ENCODE data around the gene REM1. TPM values are rescaled to one million over a fixed set of nuclear protein-coding genes. Genes with fewer than 3 reads are reported as not detected.

The REM1 gene
- total RNA-seq, 1 experiment from 2014 or later = not detected

DNA sequence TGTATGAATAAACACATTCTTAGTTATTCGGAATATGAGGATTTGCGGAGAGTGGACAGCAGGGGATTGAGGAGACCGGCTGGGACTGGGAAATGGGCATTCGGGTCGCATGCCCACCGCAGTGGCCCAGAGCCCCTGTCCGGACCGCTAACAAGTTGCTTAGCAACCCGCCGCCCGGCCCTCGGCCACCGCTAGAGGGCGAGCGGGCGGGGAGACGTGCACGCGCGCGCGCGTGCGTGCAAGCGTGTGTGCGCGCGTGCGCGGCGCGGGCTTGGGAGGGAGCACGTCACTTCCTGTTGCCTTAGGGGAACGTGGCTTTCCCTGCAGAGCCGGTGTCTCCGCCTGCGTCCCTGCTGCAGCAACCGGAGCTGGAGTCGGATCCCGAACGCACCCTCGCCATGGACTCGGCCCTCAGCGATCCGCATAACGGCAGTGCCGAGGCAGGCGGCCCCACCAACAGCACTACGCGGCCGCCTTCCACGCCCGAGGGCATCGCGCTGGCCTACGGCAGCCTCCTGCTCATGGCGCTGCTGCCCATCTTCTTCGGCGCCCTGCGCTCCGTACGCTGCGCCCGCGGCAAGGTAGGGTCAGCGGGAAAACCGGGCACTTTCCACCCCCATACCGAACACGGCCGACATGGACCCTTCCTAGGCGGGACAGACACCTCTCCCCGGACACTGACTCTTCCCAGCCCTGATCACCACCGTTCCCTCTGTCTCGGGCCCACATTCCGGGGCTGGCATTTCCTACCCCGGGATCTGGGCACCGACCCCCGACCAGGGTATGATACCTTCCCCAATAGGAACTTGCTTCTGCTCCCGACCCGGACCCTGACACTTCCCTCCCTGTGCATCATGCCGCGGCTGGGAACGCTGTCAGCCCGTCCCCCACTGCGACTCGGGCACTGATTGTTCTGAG lies 39.3 kb downstream of the REM1 start, which contains the start of gene HM13:
TSS of gene HM13 (plus strand) at position 289 of the 918 bp plus-strand sequence. CDS start at position 399, 110 bp downstream.
- H4K20me1 ChIP-seq (ENCODE audit: insufficient read depth) = no peaks in the 10 kb centered on the region
- H3K9ac ChIP-seq (ENCODE audit: low read length) = peak within 1 kb of the TSS; percentile 96
- H3K79me2 ChIP-seq (ENCODE audit: insufficient read depth, low read length) = peaks cover 52% of the 10 kb centered on the region
- peak; percentile 82 for ATAC-seq
- peaks cover 5 to 14% of the 10 kb centered on the region in 2 experiments; a peak in 2 of 4 replicates for H3K36me3 ChIP-seq (ENCODE audit: control insufficient read depth in 1 of 2, insufficient read depth in 2 of 2, low read length in 2 of 2)
- H3K27me3 ChIP-seq (ENCODE audit: insufficient read depth, low read length) = no peaks in the 10 kb centered on the region
- POLR2A ChIA-PET = no interaction called here
- intact Hi-C loops (cut with micrococcal nuclease) = loop anchor here (2.0 kb wide), 1 partner anchor 98 kb away; no protein-coding TSS in a partner anchor
- H3K4me2 ChIP-seq (ENCODE audit: low read length) = peak within 1 kb of the TSS; percentile 98
- DNase-seq (ENCODE audit: low read depth, low spot score) = peak; percentile 88
- no TSS peak for BruUV-seq (replicated peaks)
- CTCF ChIA-PET = interaction anchor here (0.5 to 1.4 kb wide), 6 partner anchors 11 to 201 kb away, joined by 3 to 8 read pairs (median 4); no protein-coding TSS in a partner anchor
- H3K9me3 ChIP-seq (ENCODE audit: control insufficient read depth in 1 of 2, insufficient read depth in 1 of 2, low read depth in 1 of 2, low read length in 2 of 2) = no peaks in the 10 kb centered on the region
- peak within 1 kb of the TSS; percentile 97 for H2AFZ ChIP-seq (ENCODE audit: low read depth, low read length, poor library complexity, severe bottlenecking)
- H3K4me1 ChIP-seq (ENCODE audit: control insufficient read depth in 1 of 2, insufficient read depth in 2 of 2, low read length in 2 of 2) = peaks cover 18 to 33% of the 10 kb centered on the region in 2 experiments
- H3K27ac ChIP-seq (ENCODE audit: low read depth, low read length) = peak within 1 kb of the TSS; percentile 72
- H3K9me2 ChIP-seq (ENCODE audit: insufficient read depth) = no peaks in the 10 kb centered on the region
- RAD21 ChIA-PET (ENCODE audit: low non-redundant PET in 1 of 2, low total read pairs in 2 of 2, uncharacterized antibody in 2 of 2, unreplicated experiment in 2 of 2) = no interaction called here
- peak within 1 kb of the TSS; percentile 97 to 99 for H3K4me3 ChIP-seq (replicated peaks in 1 of 2; ENCODE audit: low read depth in 1 of 2, low read length in 2 of 2)
- TF ChIP-seq YY1 (IDR thresholded peaks at IDR 0.05; ENCODE audit: extremely low read depth, insufficient replicate concordance, low read depth, low read length) = peak; percentile 50
- TF ChIP-seq, protein P1, sequence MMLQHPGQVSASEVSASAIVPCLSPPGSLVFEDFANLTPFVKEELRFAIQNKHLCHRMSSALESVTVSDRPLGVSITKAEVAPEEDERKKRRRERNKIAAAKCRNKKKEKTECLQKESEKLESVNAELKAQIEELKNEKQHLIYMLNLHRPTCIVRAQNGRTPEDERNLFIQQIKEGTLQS (IDR thresholded peaks at IDR 0.05) = no peak
- TF ChIP-seq CBX3 (IDR thresholded peaks at IDR 0.05; ENCODE audit: low read depth) = no peak; the same call in 1 of the 2 replicates
- no peak for TF ChIP-seq RAD21 (IDR thresholded peaks at IDR 0.05; ENCODE audit: low read depth)
- no peak for TF ChIP-seq TCF7L2 (IDR thresholded peaks at IDR 0.05; ENCODE audit: borderline replicate concordance, extremely low read depth, insufficient read depth, insufficient read length)
- no peak for TF ChIP-seq ELF1 (IDR thresholded peaks at IDR 0.05; ENCODE audit: borderline replicate concordance, low read depth)
- TF ChIP-seq SP1 (IDR thresholded peaks at IDR 0.05; ENCODE audit: low read depth) = no peak
- TF ChIP-seq EGR1 (IDR thresholded peaks at IDR 0.05; ENCODE audit: low read depth) = no peak
- TF ChIP-seq ZBTB33 (IDR thresholded peaks at IDR 0.05; ENCODE audit: extremely low read depth, insufficient replicate concordance, low read length) = no peak
- no peak for TF ChIP-seq EZH2phosphoT487 (IDR thresholded peaks at IDR 0.05; ENCODE audit: borderline replicate concordance)
- no peak for TF ChIP-seq FOSL1 (IDR thresholded peaks at IDR 0.05; ENCODE audit: low read depth)
- TF ChIP-seq ZNF274 (IDR thresholded peaks at IDR 0.05; ENCODE audit: low read depth, low read length) = no peak
- TF ChIP-seq, protein P2, sequence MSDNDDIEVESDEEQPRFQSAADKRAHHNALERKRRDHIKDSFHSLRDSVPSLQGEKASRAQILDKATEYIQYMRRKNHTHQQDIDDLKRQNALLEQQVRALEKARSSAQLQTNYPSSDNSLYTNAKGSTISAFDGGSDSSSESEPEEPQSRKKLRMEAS (IDR thresholded peaks at IDR 0.05) = peak; percentile 93
- TF ChIP-seq POLR2AphosphoS5 (IDR thresholded peaks at IDR 0.05; ENCODE audit: low read depth, low read length) = peak; percentile 91
- TF ChIP-seq CEBPB (IDR thresholded peaks at IDR 0.05; ENCODE audit: low read depth) = no peak
- no peak for TF ChIP-seq EZH2 (IDR thresholded peaks at IDR 0.05)
- TF ChIP-seq SIN3A (IDR thresholded peaks at IDR 0.05; ENCODE audit: low read depth) = peak; percentile 83
- no peak for TF ChIP-seq REST (IDR thresholded peaks at IDR 0.05; ENCODE audit: low read depth)
- no peak for TF ChIP-seq SRF (IDR thresholded peaks at IDR 0.05; ENCODE audit: low read depth)
